ENCODE data around the gene IFI16.

DNA sequence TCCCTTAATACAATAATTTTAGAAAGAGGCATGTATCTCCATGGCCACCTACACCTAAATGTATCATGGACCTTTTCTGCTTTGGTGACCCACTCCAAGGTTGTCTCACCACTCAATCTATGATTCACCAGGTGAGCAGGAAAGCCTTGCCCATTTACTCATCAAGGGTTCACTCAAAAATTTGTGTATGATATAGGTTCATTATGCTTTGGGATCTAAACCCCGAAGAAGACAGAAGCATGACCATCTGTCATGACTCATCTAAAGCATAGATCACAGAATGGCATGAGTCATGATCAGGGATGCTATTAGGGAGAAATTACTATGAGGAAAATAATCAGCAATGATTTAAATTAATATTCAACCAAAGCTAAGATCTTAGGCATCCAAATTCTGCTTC, 39.9 kb upstream of the IFI16 start:
- TF ChIP-seq, protein P1, sequence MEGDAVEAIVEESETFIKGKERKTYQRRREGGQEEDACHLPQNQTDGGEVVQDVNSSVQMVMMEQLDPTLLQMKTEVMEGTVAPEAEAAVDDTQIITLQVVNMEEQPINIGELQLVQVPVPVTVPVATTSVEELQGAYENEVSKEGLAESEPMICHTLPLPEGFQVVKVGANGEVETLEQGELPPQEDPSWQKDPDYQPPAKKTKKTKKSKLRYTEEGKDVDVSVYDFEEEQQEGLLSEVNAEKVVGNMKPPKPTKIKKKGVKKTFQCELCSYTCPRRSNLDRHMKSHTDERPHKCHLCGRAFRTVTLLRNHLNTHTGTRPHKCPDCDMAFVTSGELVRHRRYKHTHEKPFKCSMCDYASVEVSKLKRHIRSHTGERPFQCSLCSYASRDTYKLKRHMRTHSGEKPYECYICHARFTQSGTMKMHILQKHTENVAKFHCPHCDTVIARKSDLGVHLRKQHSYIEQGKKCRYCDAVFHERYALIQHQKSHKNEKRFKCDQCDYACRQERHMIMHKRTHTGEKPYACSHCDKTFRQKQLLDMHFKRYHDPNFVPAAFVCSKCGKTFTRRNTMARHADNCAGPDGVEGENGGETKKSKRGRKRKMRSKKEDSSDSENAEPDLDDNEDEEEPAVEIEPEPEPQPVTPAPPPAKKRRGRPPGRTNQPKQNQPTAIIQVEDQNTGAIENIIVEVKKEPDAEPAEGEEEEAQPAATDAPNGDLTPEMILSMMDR (IDR thresholded peaks at IDR 0.05) = no peak
- no peak for TF ChIP-seq POLR2A (IDR thresholded peaks at IDR 0.05)

All from testis (tissue), 2 donors.